Measurements from ENCODE around the gene LRRC34. TPM values are rescaled to one million over a fixed set of nuclear protein-coding genes. Genes with fewer than 3 reads are reported as not detected.

LRRC34 gene
- total RNA-seq, 4 donors from 2014 or later = 1.3 to 1.9 TPM; not detected in 2

GRCh38 chr3:169748670-169749069 lies 64.0 kb downstream of the LRRC34 start:
- DNase-seq = no peak
- H3K27me3 ChIP-seq = peaks cover 5% of the 10 kb centered on the region
- WGBS, 2 donors (ENCODE audit: low coverage in 1 of 2) = 40 to 42% methylated on average over 3 of the region's 3 CpGs
- no peaks in the 10 kb centered on the region for H3K9me3 ChIP-seq
- no peak overlapping the region for H3K4me3 ChIP-seq
- H3K27ac ChIP-seq = no peak overlapping the region
- in situ Hi-C loops (cut with MboI; ENCODE audit: low pct_ligation_motif_present in 1 of 4, low pct_unique_long_range_greater_than_20kb in 1 of 4, low sequenced_read_pairs in 3 of 4) (no loop called here), intact Hi-C loops (cut with DNase I; ENCODE audit: low total_unique reads) (no loop called here)
- TF ChIP-seq POLR2A (IDR thresholded peaks at IDR 0.05) (no peak), EP300 (IDR thresholded peaks at IDR 0.05; ENCODE audit: low read depth) (no peak), CTCF (IDR thresholded peaks at IDR 0.05) (no peak), POLR2AphosphoS5 (IDR thresholded peaks at IDR 0.05) (no peak)
- H3K4me1 ChIP-seq = peaks cover 0 to 6% (median 0%) of the 10 kb centered on the region in 4 donors
- H3K36me3 ChIP-seq = no peaks in the 10 kb centered on the region

- in situ Hi-C loops (cut with MboI; ENCODE audit: low pct_ligation_motif_present in 1 of 4, low pct_unique_long_range_greater_than_20kb in 1 of 4, low sequenced_read_pairs in 3 of 4) (no loop called here), intact Hi-C loops (cut with DNase I; ENCODE audit: low total_unique reads) (no loop called here)
- peaks cover 5% of the 10 kb centered on the region for H3K27me3 ChIP-seq
Measured at GRCh38 chr3:169746924-169747323, 65.8 kb downstream of the LRRC34 start.

GRCh38 chr3:169744366-169745054 lies 68.2 kb downstream of the LRRC34 start:
- 36 to 67% methylated on average over 1 of the region's 1 CpG for WGBS, 2 donors (ENCODE audit: low coverage in 1 of 2)

More at GRCh38 chr3:169746924-169747323, 65.8 kb downstream of the LRRC34 start:
- H3K4me1 ChIP-seq = peaks cover 0 to 6% (median 0%) of the 10 kb centered on the region in 4 donors
- WGBS, 2 donors (ENCODE audit: low coverage in 1 of 2) = 60 to 66% methylated on average over 3 to 6 of the region's 6 CpGs
- TF ChIP-seq POLR2A (IDR thresholded peaks at IDR 0.05) (no peak), POLR2AphosphoS5 (IDR thresholded peaks at IDR 0.05) (no peak), CTCF (IDR thresholded peaks at IDR 0.05) (no peak), EP300 (IDR thresholded peaks at IDR 0.05; ENCODE audit: low read depth) (no peak)
- DNase-seq = no peak
- H3K36me3 ChIP-seq = no peaks in the 10 kb centered on the region
- H3K4me3 ChIP-seq = no peak overlapping the region
- no peaks in the 10 kb centered on the region for H3K9me3 ChIP-seq
- H3K27ac ChIP-seq = no peak overlapping the region

More at GRCh38 chr3:169744366-169745054, 68.2 kb downstream of the LRRC34 start:
- TF ChIP-seq CTCF (IDR thresholded peaks at IDR 0.05) = peak in 2 of 5 experiments; percentile 12 to 25
- TF ChIP-seq POLR2AphosphoS5 (IDR thresholded peaks at IDR 0.05) = no peak
- Histone ChIP-seq H3K4me1 (peaks cover 0 to 6% (median 0%) of the 10 kb centered on the region in 4 donors), H3K36me3 (no peaks in the 10 kb centered on the region), H3K27ac (no peak overlapping the region), H3K9me3 (no peaks in the 10 kb centered on the region), H3K4me3 (no peak overlapping the region), H3K27me3 (peaks cover 2% of the 10 kb centered on the region)
- no peak for DNase-seq
- in situ Hi-C loops (cut with MboI; ENCODE audit: low pct_ligation_motif_present in 1 of 4, low pct_unique_long_range_greater_than_20kb in 1 of 4, low sequenced_read_pairs in 3 of 4) = no loop called here
- intact Hi-C loops (cut with DNase I; ENCODE audit: low total_unique reads) = no loop called here

Other genes with a start within 250 kb of the LRRC34 start
- 10 to 100 TPM; 57.2 to 85.1 (median 80.7) TPM for gene MECOM, start 149.2 kb downstream of the LRRC34 start, total RNA-seq
- gene TERC, start 47.8 kb downstream of the LRRC34 start, total RNA-seq = 100 to 1,000 TPM; 221 to 276 (median 247) TPM
- 1 to 10 TPM in 1 of 4 donors, under 1 TPM in 1, not detected in 2; 0.96 to 2.1 TPM for gene ACTRT3, start 43.3 kb downstream of the LRRC34 start, total RNA-seq
- 10 to 100 TPM in 3 of 4 donors, 1 to 10 TPM in 1; 7.0 to 27.3 (median 18.1) TPM for gene MYNN, start 39.5 kb downstream of the LRRC34 start, total RNA-seq
- gene LRRIQ4, start within 50 bp of the LRRC34 start, total RNA-seq = not detected
- 10 to 100 TPM; 18.0 to 67.6 (median 44.0) TPM for gene LRRC31, start 57.0 kb upstream of the LRRC34 start, total RNA-seq
- gene SAMD7, start 98.7 kb upstream of the LRRC34 start, total RNA-seq = not detected
- 10 to 100 TPM; 18.7 to 48.7 (median 30.0) TPM for gene SEC62, start 153.9 kb upstream of the LRRC34 start, total RNA-seq
- gene GPR160, start 225.1 kb upstream of the LRRC34 start, total RNA-seq = 100 to 1,000 TPM in 3 of 4 donors, 10 to 100 TPM in 1; 93.5 to 195 (median 139) TPM

Data from transverse colon (tissue), 4 donors.